Fibroblast of mammary gland (primary cell): ENCODE data around the gene TBC1D9B.

Experiments used
- DNase-seq: peaks from one replicate; pipeline ENCODE4 v3.0.0-alpha.2; 2010; ENCODE audit warnings: low read depth
- H3K4me3 ChIP-seq: 2 replicates; pipeline ENCODE4 v1.5.1; 2011; ENCODE audit warnings: low read depth, mild to moderate bottlenecking, low read length, moderate library complexity; ENCODE audit not compliant: control insufficient read depth
- TF ChIP-seq, protein P1 (sequence below): conservative IDR thresholded peaks from 2 replicates; pipeline ENCODE4 v1.5.1; 2011; ENCODE audit warnings: low read depth, low read length, inconsistent platforms; ENCODE audit not compliant: control insufficient read depth, insufficient read depth

TBC1D9B gene

GRCh38 chr5:179930788-179931473 is 23.2 kb upstream of the TBC1D9B start:
- DNase-seq, result no peak
- TF ChIP-seq, protein P1, sequence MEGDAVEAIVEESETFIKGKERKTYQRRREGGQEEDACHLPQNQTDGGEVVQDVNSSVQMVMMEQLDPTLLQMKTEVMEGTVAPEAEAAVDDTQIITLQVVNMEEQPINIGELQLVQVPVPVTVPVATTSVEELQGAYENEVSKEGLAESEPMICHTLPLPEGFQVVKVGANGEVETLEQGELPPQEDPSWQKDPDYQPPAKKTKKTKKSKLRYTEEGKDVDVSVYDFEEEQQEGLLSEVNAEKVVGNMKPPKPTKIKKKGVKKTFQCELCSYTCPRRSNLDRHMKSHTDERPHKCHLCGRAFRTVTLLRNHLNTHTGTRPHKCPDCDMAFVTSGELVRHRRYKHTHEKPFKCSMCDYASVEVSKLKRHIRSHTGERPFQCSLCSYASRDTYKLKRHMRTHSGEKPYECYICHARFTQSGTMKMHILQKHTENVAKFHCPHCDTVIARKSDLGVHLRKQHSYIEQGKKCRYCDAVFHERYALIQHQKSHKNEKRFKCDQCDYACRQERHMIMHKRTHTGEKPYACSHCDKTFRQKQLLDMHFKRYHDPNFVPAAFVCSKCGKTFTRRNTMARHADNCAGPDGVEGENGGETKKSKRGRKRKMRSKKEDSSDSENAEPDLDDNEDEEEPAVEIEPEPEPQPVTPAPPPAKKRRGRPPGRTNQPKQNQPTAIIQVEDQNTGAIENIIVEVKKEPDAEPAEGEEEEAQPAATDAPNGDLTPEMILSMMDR, result no peak
- H3K4me3 ChIP-seq, result no peak overlapping the region

GRCh38 chr5:179927824-179928223 is 20.1 kb upstream of the TBC1D9B start:
- DNase-seq, result no peak
- no peak overlapping the region for H3K4me3 ChIP-seq
- TF ChIP-seq, protein P1, result no peak

GRCh38 chr5:179926657-179927056 is 19.0 kb upstream of the TBC1D9B start:
- no peak overlapping the region for H3K4me3 ChIP-seq
- TF ChIP-seq, protein P1, result no peak
- no peak for DNase-seq

- TF ChIP-seq, protein P1, result no peak
- no peak for DNase-seq
- H3K4me3 ChIP-seq, result no peak overlapping the region
Measured at GRCh38 chr5:179923436-179923835, 15.7 kb upstream of the TBC1D9B start.

DNA sequence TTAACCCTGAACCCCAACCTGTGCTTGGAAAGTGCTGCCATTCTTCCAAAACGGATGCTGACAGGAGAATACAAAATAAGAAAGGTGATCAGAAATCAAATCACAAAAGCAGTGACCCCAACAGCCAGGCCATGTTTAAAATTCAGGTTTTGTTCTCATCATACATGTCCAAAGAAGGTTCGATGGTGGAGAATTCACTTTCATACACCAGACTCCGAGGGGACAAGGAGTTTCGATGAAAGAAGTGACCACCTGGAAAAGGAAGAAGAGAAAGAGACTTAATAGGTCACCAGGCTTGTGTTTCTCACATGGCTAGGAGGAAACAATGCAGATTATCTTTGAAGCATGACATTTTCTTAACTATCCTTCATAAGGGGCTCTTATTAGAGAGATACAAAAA is 12.5 kb upstream of the TBC1D9B start:
- no peak for DNase-seq
- no peak overlapping the region for H3K4me3 ChIP-seq
- TF ChIP-seq, protein P1, result no peak

DNA sequence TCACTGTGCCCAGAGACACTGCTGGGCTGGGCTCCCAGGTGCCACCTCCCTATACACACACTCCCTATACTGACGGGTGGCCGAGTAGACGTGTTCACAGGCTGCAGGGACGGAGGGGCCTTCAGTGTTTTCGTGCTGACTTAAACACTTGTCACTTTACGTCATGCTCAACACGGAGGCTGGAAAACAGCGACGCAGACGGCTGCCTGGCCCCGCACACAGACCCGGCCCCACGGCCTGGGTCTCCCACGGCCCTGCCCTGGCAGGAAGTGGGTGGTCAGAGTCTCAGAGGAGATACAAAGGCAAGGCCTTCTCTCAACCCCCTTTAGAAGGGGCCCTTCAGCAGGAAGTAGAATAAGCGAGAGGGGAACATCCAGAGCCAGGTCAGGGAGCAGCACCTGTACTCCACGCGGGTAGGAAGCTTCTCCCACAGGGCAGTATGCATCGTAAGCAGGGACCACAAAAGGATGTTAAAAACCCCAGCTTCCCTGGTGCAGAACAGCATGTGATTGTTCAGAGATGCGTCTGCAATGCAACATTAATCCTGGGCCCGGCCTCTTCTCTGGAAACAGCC is 11.9 kb upstream of the TBC1D9B start:
- no peak for DNase-seq
- no peak overlapping the region for H3K4me3 ChIP-seq
- TF ChIP-seq, protein P1, result no peak
